ENCODE measurements around the gene EXOC2. TPM values are rescaled to one million over a fixed set of nuclear protein-coding genes. Genes with fewer than 3 reads are reported as not detected.
"Not testable (repeated sequence)": the region's sequence is repeated elsewhere in the genome, so short reads cannot be mapped to it uniquely, and the experiment has no call there.

The EXOC2 gene
- total and polyA plus RNA-seq, 8 donors: 2.5 to 10.3 (median 6.4) TPM

DNA sequence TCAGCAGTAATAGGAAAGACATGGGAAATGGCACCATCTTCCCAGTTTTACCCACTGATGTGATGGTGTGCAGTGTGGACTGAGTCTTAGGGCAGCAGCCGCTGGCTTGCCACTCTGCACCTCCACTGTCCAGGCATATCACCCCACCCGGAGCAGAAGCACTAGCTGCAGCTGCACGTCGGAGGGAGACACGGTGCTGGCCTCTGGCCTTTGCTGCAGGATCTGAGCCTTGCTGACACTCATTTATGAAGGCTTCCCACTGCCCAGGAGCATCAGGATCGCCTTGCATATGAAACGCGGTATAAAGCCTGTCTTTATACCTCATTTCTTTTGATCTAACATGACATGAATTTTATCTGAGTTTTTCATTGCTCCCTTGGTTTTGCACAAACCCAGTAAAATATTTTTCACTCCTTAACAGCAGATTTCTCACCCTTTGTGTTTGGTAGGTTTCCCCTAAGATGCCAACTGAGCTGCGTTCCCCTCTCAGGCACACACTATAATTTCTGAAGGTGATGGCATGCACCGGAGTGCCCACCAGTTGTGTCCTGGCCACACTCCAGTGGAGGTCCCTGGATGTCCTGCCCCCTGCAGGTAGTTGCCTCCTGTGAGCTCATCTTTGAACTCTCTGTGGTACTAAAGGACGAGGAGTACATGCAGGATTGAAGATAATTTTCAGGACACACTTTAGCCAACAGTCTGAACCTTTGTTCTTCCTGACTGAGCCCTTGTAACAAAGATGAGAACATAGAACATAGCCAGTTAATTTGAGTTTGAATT, 9.0 kb upstream of the EXOC2 start:
- intact Hi-C loops (cut with DNase I): no loop called here
- Histone ChIP-seq H3K4me1 (no peaks in the 10 kb centered on the region), H3K36me3 (no peaks in the 10 kb centered on the region), H3K27ac (no peak overlapping the region), H3K4me3 (no peak overlapping the region), H3K27me3 (peaks cover 0 to 14% (median 0%) of the 10 kb centered on the region in 4 donors), H3K9me3 (no peaks in the 10 kb centered on the region)
- DNase-seq (no peak), FAIRE-seq (no peak), ATAC-seq (no peak)
- TF ChIP-seq, protein P1, sequence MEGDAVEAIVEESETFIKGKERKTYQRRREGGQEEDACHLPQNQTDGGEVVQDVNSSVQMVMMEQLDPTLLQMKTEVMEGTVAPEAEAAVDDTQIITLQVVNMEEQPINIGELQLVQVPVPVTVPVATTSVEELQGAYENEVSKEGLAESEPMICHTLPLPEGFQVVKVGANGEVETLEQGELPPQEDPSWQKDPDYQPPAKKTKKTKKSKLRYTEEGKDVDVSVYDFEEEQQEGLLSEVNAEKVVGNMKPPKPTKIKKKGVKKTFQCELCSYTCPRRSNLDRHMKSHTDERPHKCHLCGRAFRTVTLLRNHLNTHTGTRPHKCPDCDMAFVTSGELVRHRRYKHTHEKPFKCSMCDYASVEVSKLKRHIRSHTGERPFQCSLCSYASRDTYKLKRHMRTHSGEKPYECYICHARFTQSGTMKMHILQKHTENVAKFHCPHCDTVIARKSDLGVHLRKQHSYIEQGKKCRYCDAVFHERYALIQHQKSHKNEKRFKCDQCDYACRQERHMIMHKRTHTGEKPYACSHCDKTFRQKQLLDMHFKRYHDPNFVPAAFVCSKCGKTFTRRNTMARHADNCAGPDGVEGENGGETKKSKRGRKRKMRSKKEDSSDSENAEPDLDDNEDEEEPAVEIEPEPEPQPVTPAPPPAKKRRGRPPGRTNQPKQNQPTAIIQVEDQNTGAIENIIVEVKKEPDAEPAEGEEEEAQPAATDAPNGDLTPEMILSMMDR (IDR thresholded peaks at IDR 0.05): no peak
- WGBS, 2 donors: 60 to 70% methylated on average over 11 of the region's 11 CpGs

DNA sequence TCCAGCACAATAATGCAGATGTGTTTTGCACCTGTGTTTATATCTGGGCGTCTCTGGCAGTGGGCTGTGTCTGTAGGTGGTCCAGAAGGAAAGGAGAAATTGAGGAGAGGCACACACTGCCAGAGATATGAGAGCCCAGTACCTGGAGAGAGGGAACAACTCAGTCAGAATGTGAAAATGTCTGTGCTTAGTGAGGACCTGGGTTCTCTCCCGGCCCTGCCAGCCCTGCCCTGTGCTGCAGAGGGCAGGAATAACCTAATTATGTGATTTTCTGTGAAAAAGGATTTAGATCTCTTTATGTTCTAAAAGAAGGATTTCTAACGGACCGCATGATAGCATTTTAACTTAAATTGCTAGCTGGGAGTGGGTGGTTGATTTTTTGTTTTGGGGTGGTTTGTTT, 8.3 kb upstream of the EXOC2 start:
- WGBS, 2 donors: 58 to 67% methylated on average over 4 of the region's 4 CpGs
- DNase-seq (no peak), ATAC-seq (no peak), FAIRE-seq (no peak)
- Histone ChIP-seq H3K27me3 (peaks cover 0 to 14% (median 0%) of the 10 kb centered on the region in 4 donors), H3K27ac (no peak overlapping the region), H3K4me3 (no peak overlapping the region), H3K36me3 (no peaks in the 10 kb centered on the region), H3K4me1 (no peaks in the 10 kb centered on the region), H3K9me3 (no peaks in the 10 kb centered on the region)
- TF ChIP-seq, protein P1 (IDR thresholded peaks at IDR 0.05): no peak
- intact Hi-C loops (cut with DNase I): no loop called here

DNA sequence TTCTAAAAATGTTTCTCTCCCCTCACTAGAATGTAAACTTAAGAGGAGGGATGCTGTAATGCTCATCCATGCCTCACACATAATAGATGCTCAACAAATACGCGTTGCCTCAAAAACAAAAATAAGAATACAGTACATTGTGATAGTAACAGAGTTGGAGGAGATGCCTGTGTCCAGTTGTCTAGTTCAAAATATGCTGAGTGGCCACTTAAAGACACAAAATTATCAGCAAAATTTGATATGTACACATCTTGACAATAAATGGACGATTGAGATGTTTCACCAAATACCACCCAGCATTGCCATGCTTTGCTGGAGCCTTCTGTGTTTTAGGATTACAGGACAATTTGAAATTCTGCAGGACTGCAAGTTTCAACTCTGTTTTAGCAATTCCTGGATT, 7.6 kb upstream of the EXOC2 start:
- Histone ChIP-seq H3K4me1 (no peaks in the 10 kb centered on the region), H3K9me3 (no peaks in the 10 kb centered on the region), H3K27ac (no peak overlapping the region), H3K36me3 (no peaks in the 10 kb centered on the region), H3K27me3 (peaks cover 0 to 14% (median 0%) of the 10 kb centered on the region in 4 donors), H3K4me3 (no peak overlapping the region)
- WGBS, 2 donors: 71 to 81% methylated on average over 3 of the region's 3 CpGs
- no peak for FAIRE-seq
- ATAC-seq: no peak
- intact Hi-C loops (cut with DNase I): no loop called here
- no peak for DNase-seq
- TF ChIP-seq, protein P1 (IDR thresholded peaks at IDR 0.05): no peak

DNA sequence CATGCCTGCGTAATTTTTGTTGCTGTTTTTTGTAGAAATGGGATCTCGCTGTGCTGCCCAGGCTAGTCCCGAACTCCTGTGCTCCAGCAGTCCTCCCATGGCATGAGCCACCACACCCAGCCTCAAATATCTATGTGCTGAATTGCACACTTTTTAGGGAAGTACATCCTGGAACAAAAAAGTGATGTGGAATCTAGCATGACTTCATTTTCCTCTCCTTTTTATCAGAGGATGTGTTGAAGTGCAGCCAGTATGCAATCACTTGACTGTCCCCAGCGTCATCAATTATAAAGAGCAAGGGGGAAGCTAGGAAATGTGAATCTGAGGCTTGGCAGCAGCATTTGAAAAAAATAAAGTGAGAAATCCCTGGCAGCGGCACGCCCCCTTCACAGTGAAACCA, 6.4 kb upstream of the EXOC2 start:
- H3K36me3 ChIP-seq: no peaks in the 10 kb centered on the region
- FAIRE-seq (no peak), ATAC-seq (no peak), DNase-seq (no peak)
- peaks cover 0 to 10% (median 0%) of the 10 kb centered on the region in 4 donors for H3K27me3 ChIP-seq
- 63 to 69% methylated on average over 6 of the region's 6 CpGs for WGBS, 2 donors
- intact Hi-C loops (cut with DNase I): no loop called here
- no peaks in the 10 kb centered on the region for H3K9me3 ChIP-seq
- no peak overlapping the region for H3K4me3 ChIP-seq
- TF ChIP-seq, protein P1 (IDR thresholded peaks at IDR 0.05): no peak
- H3K27ac ChIP-seq: no peak overlapping the region
- no peaks in the 10 kb centered on the region for H3K4me1 ChIP-seq

DNA sequence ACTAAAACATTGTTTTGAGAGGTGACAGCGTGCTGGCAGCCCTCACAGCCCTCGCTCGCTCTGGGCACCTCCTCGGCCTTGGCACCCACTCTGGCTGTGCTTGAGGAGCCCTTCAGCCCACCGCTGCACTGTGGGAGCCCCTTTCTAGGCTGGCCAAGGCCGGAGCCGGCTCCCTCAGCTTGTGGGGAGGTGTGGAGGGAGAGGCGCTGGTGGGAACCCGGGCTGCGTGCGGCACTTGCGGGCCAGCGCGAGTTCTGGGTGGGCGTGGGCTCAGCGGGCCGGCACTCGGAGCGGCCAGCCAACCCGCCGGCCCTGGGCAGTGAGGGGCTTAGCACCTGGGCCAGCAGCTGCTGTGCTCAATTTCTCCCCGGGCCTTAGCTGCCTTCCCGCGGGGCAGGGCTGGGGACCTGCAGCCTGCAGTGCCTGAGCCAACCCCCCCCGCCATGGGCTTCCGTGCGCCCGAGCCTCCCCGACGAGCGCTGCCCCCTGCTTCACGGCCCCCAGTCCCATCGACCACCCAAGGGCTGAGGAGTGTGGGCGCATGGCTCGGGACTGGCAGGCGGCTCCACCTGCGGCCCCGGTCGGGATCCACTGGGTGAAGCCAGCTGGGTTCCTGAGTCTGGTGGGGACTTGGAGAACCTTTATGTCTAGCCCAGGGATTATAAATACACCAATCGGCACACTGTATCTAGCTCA, 1.6 kb upstream of the EXOC2 start:
- FAIRE-seq; intact Hi-C loops (cut with DNase I); H3K27ac ChIP-seq; H3K36me3 ChIP-seq; ATAC-seq; H3K9me3 ChIP-seq; H3K4me1 ChIP-seq; H3K27me3 ChIP-seq; H3K4me3 ChIP-seq: not testable (repeated sequence)
- peak in 1 of 6 donors; percentile 67 for DNase-seq
- WGBS, 2 donors: 91 to 93% methylated on average over 31 to 40 of the region's 40 CpGs

Measured in pancreas (tissue), 10 donors.